GM20000 (cell line): ENCODE results near the gene DENND1A.

Source experiments
- DNase-seq: peaks from one replicate; pipeline ENCODE4 v3.0.0; 2012; ENCODE audit warnings: low spot score
- CTCF ChIP-seq: IDR thresholded peaks from 2 replicates; pipeline ENCODE4 v1.5.1; 2012; ENCODE audit warnings: mild to moderate bottlenecking, control low read depth; ENCODE audit errors: extremely low read depth, missing control alignments

The DENND1A gene

GRCh38 chr9:123361086-123361730, 568.7 kb downstream of the DENND1A start:
- TF ChIP-seq CTCF: no peak
- no peak for DNase-seq

- no peak for TF ChIP-seq CTCF
- DNase-seq: peak; percentile 87
Observed at GRCh38 chr9:123360161-123361085, 569.5 kb downstream of the DENND1A start.

- no peak for DNase-seq
- TF ChIP-seq CTCF: no peak
Observed at GRCh38 chr9:123359546-123359945, 570.4 kb downstream of the DENND1A start.

- no peak for TF ChIP-seq CTCF
- no peak for DNase-seq
Observed at GRCh38 chr9:123359106-123359505, 570.8 kb downstream of the DENND1A start.

- TF ChIP-seq CTCF: no peak
- no peak for DNase-seq
Observed at GRCh38 chr9:123358181-123358905, 571.6 kb downstream of the DENND1A start.

- no peak for TF ChIP-seq CTCF
- no peak for DNase-seq
Observed at GRCh38 chr9:123357743-123358059, 572.2 kb downstream of the DENND1A start.
